ENCODE measurements around the gene SPEG. TPM values are rescaled to one million over a fixed set of nuclear protein-coding genes. Genes with fewer than 3 reads are reported as not detected.

The SPEG gene
- total and polyA plus RNA-seq, 2 of the 13 experiments (the other 11 are each of a cell fraction or from before 2014, with no cell fraction given) = 0.18 to 0.24 TPM

DNA sequence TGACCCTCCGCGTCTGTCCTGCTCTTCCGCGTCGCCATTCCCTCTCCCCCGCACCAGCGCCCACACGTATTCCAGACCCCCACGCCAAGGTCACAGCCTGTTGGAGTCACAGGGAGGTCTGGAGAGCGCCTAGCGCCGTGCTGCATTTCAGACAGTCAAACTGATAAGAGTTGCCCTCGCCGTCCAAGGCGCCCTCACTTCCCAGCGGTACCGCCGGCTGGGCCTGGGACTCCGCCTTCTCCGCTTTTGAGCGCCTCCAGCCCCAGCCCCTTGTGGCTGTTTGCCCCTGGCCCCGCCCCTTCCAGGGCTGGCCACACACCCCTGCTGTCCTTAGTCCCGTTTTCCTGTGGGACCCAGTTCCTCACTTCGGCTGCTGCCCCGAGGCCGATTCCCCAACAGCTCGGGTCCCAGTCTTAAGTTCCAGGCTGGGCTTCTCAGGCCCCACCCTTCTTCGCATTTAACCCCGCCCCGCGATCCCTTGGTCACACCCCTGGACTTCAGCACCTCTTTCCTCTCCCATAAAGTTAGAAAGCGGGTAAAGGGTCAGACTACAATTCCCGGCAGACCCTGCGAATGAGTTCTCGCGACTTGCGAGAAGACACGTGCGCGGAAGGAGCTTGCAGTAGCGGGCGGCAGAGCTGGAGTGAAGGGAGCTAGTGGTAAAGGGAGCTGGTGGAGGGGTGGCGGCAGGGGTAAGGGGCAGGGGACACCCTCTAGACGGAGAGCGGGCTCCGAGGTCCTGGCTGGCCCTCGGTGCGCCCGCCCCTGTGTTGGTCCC lies 63.8 kb downstream of the SPEG start, which contains the start of gene GMPPA (continued):
- TF ChIP-seq SRSF1 (optimal IDR thresholded peaks at IDR 0.05; ENCODE audit: low read depth, low read length) (peak; percentile 73), XBP1 (CRISPR knock-in tag; IDR thresholded peaks at IDR 0.05) (peak; percentile 99), FOXJ3 (CRISPR knock-in tag; IDR thresholded peaks at IDR 0.05; ENCODE audit: borderline replicate concordance) (no peak), PCBP1 (IDR thresholded peaks at IDR 0.05; ENCODE audit: borderline replicate concordance, low read depth, low read length) (no peak), POLR2AphosphoS5 (IDR thresholded peaks at IDR 0.05; ENCODE audit: low read depth, low read length) (peak; percentile 90), SNAI1 (CRISPR knock-in tag; IDR thresholded peaks at IDR 0.05; ENCODE audit: borderline replicate concordance) (peak; percentile 47; the same call in 1 of the 2 replicates), PAF1 (CRISPR knock-in tag; IDR thresholded peaks at IDR 0.05) (0 out of 2 replicates have a peak, but pooled peaks have one; percentile 10), ZIK1 (CRISPR knock-in tag; IDR thresholded peaks at IDR 0.05; ENCODE audit: borderline replicate concordance, low read depth) (peak; percentile 84; the same call in 1 of the 2 replicates), ZNF772 (CRISPR knock-in tag; IDR thresholded peaks at IDR 0.05) (0 out of 2 replicates have a peak, but pooled peaks have one; percentile 43), ZNF253 (CRISPR knock-in tag; IDR thresholded peaks at IDR 0.05; ENCODE audit: borderline replicate concordance) (0 out of 2 replicates have a peak, but pooled peaks have one; percentile 56), KDM2A (CRISPR knock-in tag; IDR thresholded peaks at IDR 0.05; ENCODE audit: borderline replicate concordance, low read depth) (peak; percentile 61), ZNF138 (CRISPR knock-in tag; IDR thresholded peaks at IDR 0.05; ENCODE audit: low read depth) (peak; percentile 74; the same call in 1 of the 2 replicates), ZNF468 (CRISPR knock-in tag; IDR thresholded peaks at IDR 0.05) (0 out of 2 replicates have a peak, but pooled peaks have one; percentile 14), ZC3H13 (CRISPR knock-in tag; IDR thresholded peaks at IDR 0.05) (peak; percentile 7; the same call in 1 of the 2 replicates), ZNF235 (CRISPR knock-in tag; IDR thresholded peaks at IDR 0.05; ENCODE audit: borderline replicate concordance) (peak; percentile 83), ARNTL (CRISPR knock-in tag; IDR thresholded peaks at IDR 0.05) (peak; percentile 79), POLR2G (IDR thresholded peaks at IDR 0.05; ENCODE audit: low read depth, low read length) (peak; percentile 92), ZNF3 (CRISPR knock-in tag; IDR thresholded peaks at IDR 0.05) (no peak)
- TF ChIP-seq, protein P1, sequence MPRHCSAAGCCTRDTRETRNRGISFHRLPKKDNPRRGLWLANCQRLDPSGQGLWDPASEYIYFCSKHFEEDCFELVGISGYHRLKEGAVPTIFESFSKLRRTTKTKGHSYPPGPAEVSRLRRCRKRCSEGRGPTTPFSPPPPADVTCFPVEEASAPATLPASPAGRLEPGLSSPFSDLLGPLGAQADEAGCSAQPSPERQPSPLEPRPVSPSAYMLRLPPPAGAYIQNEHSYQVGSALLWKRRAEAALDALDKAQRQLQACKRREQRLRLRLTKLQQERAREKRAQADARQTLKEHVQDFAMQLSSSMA (CRISPR knock-in tag; IDR thresholded peaks at IDR 0.05) = no peak
- TF ChIP-seq, protein P2, sequence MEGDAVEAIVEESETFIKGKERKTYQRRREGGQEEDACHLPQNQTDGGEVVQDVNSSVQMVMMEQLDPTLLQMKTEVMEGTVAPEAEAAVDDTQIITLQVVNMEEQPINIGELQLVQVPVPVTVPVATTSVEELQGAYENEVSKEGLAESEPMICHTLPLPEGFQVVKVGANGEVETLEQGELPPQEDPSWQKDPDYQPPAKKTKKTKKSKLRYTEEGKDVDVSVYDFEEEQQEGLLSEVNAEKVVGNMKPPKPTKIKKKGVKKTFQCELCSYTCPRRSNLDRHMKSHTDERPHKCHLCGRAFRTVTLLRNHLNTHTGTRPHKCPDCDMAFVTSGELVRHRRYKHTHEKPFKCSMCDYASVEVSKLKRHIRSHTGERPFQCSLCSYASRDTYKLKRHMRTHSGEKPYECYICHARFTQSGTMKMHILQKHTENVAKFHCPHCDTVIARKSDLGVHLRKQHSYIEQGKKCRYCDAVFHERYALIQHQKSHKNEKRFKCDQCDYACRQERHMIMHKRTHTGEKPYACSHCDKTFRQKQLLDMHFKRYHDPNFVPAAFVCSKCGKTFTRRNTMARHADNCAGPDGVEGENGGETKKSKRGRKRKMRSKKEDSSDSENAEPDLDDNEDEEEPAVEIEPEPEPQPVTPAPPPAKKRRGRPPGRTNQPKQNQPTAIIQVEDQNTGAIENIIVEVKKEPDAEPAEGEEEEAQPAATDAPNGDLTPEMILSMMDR (CRISPR knock-in tag; IDR thresholded peaks at IDR 0.05) = peak; percentile 36
- TF ChIP-seq, protein P3, sequence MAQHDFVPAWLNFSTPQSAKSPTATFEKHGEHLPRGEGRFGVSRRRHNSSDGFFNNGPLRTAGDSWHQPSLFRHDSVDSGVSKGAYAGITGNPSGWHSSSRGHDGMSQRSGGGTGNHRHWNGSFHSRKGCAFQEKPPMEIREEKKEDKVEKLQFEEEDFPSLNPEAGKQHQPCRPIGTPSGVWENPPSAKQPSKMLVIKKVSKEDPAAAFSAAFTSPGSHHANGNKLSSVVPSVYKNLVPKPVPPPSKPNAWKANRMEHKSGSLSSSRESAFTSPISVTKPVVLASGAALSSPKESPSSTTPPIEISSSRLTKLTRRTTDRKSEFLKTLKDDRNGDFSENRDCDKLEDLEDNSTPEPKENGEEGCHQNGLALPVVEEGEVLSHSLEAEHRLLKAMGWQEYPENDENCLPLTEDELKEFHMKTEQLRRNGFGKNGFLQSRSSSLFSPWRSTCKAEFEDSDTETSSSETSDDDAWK (CRISPR knock-in tag; IDR thresholded peaks at IDR 0.05) = no peak
- TF ChIP-seq, protein P4, sequence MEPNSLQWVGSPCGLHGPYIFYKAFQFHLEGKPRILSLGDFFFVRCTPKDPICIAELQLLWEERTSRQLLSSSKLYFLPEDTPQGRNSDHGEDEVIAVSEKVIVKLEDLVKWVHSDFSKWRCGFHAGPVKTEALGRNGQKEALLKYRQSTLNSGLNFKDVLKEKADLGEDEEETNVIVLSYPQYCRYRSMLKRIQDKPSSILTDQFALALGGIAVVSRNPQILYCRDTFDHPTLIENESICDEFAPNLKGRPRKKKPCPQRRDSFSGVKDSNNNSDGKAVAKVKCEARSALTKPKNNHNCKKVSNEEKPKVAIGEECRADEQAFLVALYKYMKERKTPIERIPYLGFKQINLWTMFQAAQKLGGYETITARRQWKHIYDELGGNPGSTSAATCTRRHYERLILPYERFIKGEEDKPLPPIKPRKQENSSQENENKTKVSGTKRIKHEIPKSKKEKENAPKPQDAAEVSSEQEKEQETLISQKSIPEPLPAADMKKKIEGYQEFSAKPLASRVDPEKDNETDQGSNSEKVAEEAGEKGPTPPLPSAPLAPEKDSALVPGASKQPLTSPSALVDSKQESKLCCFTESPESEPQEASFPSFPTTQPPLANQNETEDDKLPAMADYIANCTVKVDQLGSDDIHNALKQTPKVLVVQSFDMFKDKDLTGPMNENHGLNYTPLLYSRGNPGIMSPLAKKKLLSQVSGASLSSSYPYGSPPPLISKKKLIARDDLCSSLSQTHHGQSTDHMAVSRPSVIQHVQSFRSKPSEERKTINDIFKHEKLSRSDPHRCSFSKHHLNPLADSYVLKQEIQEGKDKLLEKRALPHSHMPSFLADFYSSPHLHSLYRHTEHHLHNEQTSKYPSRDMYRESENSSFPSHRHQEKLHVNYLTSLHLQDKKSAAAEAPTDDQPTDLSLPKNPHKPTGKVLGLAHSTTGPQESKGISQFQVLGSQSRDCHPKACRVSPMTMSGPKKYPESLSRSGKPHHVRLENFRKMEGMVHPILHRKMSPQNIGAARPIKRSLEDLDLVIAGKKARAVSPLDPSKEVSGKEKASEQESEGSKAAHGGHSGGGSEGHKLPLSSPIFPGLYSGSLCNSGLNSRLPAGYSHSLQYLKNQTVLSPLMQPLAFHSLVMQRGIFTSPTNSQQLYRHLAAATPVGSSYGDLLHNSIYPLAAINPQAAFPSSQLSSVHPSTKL (CRISPR knock-in tag; IDR thresholded peaks at IDR 0.05) = no peak; the same call in 1 of the 2 replicates
